ENCODE data around the gene PPARA. TPM values are rescaled to one million over a fixed set of nuclear protein-coding genes. Genes with fewer than 3 reads are reported as not detected.

Gene PPARA
- 16.4 and 16.7 TPM in 2 replicates for total RNA-seq

DNA sequence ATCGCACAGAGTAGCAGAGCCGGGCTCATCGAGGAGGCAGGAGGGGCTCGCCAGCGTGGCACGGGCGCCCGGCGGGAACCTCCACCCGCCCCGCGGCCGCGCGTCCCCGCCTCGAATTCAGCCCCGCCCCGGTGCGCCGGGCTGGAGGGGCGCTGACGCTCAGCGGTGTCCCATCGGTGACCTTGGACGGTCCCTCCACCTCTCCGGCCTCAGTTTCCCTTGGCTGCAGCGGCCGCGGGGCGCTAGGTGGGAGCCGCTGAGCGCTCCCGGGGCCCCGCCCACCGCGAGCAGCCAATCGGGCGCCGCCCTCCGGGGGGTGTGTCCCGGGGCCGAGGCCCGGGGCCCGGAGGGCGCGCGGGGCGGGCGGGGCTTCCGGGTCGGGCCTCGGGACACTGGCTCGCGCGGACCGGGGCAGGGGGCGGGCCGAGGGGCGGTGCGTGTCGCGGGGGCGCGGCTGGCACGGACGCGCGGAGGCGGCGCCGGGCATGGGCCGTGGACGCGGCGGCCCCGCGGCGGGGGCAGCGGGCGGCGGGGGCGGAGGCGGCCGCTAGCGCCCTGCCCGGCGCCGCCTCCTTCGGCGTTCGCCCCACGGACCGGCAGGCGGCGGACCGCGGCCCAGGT lies at the start of gene PPARA:
Gene PPARA, plus strand, starts transcription at position 493 of the 621 bp plus-strand sequence. CDS start 47,858 bp downstream, outside the sequence.

DNA sequence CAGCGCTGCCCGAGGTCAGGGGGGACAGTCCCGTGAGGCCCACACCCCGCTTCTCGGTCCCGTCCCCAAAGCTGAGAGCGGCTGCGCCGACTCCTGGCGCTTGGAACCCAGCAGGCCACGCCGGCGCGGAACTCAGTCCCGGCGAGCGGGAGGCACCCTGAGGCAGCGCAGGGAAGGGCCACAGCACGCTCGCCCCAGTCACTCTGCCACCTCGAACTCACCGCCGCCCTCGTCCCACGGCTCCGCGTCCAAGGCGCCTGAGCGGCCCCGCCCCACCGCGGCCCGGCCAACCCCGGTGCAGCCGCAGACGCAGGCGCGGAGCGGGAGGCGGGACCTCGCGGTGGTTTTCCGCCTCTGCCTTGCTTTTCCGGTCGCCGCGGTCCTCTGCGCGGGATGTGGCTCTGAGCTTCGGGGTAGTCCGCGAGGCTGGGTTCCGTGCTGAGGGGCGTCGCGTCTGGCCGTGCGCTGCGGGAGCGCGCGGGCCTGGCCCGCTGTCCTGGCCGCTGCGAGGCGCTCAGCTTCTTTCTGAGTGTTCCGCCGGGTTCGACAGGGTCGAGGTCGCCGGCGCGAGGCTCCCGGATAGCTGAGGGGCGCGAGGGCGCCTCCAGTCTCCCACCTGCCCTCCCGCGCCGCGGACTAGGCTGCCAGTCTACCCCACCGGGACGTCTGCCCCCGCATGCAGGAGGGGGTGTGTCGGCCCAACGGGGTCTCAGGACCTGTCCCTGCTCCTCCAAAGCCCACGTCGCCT lies 99.9 kb downstream of the PPARA start, which contains the start of gene CDPF1:
Gene CDPF1, minus strand, starts transcription at position 259 of the 748 bp plus-strand sequence. CDS start 2,009 bp downstream, outside the sequence.

GRCh38 chr22:46263216-46263590 lies 112.9 kb downstream of the PPARA start, which contains the start of gene PKDREJ:
PKDREJ (minus strand) TSS chr22:46263343; CDS start chr22:46263322, 21 bp downstream.

DNA sequence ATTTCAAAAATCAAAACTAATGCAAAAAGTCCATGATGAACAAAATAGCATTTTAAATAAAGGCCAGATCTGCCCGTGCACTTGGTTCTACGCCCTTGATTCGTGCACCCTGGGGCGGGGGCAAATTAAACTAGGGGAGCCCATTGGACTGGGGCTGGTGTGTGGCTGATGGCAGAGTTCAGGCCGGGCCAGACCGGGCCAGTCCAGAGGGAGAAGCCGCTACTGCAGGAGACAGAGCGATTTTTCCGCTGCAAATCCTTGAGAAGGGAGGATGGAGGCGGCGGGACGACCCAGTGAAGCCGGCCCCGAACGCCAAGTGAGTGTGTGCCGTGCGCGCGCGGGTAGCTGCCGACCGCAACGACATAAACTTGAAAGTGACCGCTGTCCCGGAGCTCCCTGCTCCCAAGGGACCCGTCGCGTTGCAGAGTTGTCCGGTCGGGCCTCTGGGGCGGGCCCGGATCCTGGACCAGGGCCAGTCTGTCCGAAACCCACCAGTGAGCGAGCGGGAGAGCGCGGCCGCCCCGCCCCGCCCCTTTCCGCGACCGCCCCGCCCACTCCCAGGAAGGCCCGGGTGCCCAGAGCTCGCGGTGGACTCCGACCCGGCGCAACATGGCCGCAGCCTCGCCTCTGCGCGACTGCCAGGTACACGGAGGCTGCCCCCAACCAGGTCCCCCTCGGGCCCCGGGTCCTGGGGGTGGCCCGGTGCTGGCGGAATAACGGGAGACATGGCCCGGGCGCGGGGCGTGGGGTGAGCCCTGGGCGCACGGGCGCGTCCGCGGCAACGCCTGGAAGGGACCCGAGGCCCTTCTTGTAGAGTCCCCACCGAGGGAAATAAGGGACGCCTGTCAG lies 117.3 kb downstream of the PPARA start, which contains the start of gene TTC38:
Gene TTC38, plus strand, starts transcription at position 578 of the 849 bp plus-strand sequence. Its CDS starts 32 bp downstream, at position 610.

Other genes starting within 250 kb of the PPARA start
- gene WNT7B, start 173.4 kb upstream of the PPARA start, total RNA-seq = 10.6 and 47.1 TPM in 2 replicates
- gene CDPF1, start 99.8 kb downstream of the PPARA start, total RNA-seq = 7.6 and 10.9 TPM in 2 replicates
- gene PKDREJ, start 112.8 kb downstream of the PPARA start, total RNA-seq = under 0.01 TPM in 1 of 2 replicates, not detected in the other
- gene TTC38, start 117.5 kb downstream of the PPARA start, total RNA-seq = 8.2 and 9.8 TPM in 2 replicates
- under 0.01 TPM in 2 replicates for gene GTSE1, start 146.3 kb downstream of the PPARA start, total RNA-seq
- gene TRMU, start 185.2 kb downstream of the PPARA start, total RNA-seq = 17.4 and 34.1 TPM in 2 replicates